Neural crest cell (in vitro differentiated cells): ENCODE results near the gene C9orf43. TPM values are rescaled to one million over a fixed set of nuclear protein-coding genes. Genes with fewer than 3 reads are reported as not detected.

Experiments
- DNase-seq: peaks from one replicate; pipeline ENCODE4 v3.0.0; 2021; ENCODE audit warnings: low read depth, mixed read lengths, low spot score
- H3K27ac Mint-ChIP-seq: one replicate; pipeline ENCODE4 v1.8.0; 2021; ENCODE audit warnings: mild to moderate bottlenecking, mixed read lengths; ENCODE audit not compliant: unreplicated experiment
- H3K27me3 Mint-ChIP-seq: 2 replicates; pipeline ENCODE4 v1.8.0; 2021; ENCODE audit warnings: low read depth, mild to moderate bottlenecking, mixed read lengths
- H3K36me3 Mint-ChIP-seq: 2 replicates; pipeline ENCODE4 v1.8.0; 2021; ENCODE audit warnings: low read depth, mild to moderate bottlenecking, mixed read lengths
- H3K4me1 Mint-ChIP-seq: 2 replicates; pipeline ENCODE4 v1.8.0; 2021; ENCODE audit warnings: mixed read lengths
- H3K4me3 Mint-ChIP-seq: one replicate; pipeline ENCODE4 v1.8.0; 2021; ENCODE audit warnings: mild to moderate bottlenecking, mixed read lengths
- H3K9me3 Mint-ChIP-seq: 2 replicates; pipeline ENCODE4 v1.8.0; 2021; ENCODE audit warnings: mixed read lengths
- total RNA-seq: library from RNA; stranded (reverse); gene quantifications from 2 replicates; pipeline ENCODE4 v1.2.1, GENCODE V29; 2021
- TF ChIP-seq, protein P1 (sequence below): fragments of 200-600 bp; sonication (generic); conservative IDR thresholded peaks from 2 replicates; pipeline ENCODE4 v1.5.0; 2021; ENCODE audit warnings: antibody characterized with exemption, mild to moderate bottlenecking

The C9orf43 gene
- total RNA-seq, 1 donor from 2014 or later = 0.77 TPM

DNA sequence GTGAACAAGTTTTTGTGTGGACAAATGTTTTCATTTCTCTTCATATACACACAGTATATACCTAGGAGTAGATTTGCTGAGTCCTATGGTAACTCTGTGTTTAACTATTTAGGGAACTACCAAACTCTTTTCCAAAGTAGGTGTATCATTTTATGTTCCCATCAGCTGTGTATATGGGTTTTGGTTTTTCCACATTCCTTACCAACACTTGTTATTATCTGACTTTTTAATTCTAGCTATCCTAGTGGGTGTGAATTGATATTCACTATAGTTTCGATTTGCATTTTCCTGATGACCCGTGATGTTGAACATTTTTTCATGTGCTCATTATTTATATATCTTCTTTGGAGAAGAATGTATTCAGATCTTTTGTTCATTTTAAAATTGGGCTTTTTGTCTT lies 56.6 kb downstream of the C9orf43 start:
- peaks cover 7% of the 10 kb centered on the region for H3K36me3 Mint-ChIP-seq
- no peak overlapping the region for H3K27ac Mint-ChIP-seq
- peaks cover 36% of the 10 kb centered on the region for H3K4me1 Mint-ChIP-seq
- TF ChIP-seq, protein P1, sequence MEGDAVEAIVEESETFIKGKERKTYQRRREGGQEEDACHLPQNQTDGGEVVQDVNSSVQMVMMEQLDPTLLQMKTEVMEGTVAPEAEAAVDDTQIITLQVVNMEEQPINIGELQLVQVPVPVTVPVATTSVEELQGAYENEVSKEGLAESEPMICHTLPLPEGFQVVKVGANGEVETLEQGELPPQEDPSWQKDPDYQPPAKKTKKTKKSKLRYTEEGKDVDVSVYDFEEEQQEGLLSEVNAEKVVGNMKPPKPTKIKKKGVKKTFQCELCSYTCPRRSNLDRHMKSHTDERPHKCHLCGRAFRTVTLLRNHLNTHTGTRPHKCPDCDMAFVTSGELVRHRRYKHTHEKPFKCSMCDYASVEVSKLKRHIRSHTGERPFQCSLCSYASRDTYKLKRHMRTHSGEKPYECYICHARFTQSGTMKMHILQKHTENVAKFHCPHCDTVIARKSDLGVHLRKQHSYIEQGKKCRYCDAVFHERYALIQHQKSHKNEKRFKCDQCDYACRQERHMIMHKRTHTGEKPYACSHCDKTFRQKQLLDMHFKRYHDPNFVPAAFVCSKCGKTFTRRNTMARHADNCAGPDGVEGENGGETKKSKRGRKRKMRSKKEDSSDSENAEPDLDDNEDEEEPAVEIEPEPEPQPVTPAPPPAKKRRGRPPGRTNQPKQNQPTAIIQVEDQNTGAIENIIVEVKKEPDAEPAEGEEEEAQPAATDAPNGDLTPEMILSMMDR = no peak
- DNase-seq = no peak
- peaks cover 11% of the 10 kb centered on the region for H3K9me3 Mint-ChIP-seq
- H3K27me3 Mint-ChIP-seq = peaks cover 14% of the 10 kb centered on the region
- H3K4me3 Mint-ChIP-seq = no peak overlapping the region

DNA sequence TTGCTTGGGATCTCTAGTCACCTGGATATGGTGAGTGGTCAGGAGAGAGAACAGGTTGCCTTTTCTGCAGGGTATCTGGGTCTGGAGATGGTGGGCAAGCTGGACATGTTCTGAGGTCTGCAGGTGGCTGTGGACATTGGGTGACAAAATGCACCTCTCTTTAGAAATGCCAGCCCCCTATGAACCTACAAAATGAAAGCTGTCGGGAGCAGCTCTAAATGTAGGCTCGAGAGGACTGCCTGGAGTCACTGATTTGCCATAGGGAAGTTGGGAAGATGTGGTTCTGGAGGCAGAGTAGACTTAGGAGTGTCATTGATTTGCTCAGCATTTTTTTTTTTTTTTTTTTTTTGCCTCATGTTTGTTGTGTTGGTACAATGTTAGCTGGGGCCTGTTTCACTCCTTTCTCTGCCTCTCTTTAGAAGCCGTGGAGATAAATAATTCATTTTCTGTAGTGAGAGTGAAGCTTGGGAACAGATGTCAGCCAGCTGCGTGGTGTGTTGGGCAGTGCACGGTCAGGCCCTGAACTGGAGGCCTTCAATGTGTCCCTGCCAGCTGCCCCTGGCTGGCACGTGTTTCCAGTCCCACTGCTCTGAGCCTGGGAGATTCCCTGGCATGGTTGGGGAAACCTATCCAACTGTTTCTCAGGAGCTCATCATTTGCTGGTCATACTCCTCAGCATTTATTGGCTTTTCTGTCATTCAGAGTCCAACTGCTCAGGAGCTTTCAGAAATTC lies 58.3 kb downstream of the C9orf43 start:
- TF ChIP-seq, protein P1 = no peak
- Mint-ChIP-seq H3K27ac (peak overlapping the region; percentile 71), H3K36me3 (peaks cover 7% of the 10 kb centered on the region), H3K4me3 (no peak overlapping the region), H3K27me3 (peaks cover 7% of the 10 kb centered on the region), H3K9me3 (peaks cover 11% of the 10 kb centered on the region), H3K4me1 (peaks cover 29% of the 10 kb centered on the region)
- no peak for DNase-seq

DNA sequence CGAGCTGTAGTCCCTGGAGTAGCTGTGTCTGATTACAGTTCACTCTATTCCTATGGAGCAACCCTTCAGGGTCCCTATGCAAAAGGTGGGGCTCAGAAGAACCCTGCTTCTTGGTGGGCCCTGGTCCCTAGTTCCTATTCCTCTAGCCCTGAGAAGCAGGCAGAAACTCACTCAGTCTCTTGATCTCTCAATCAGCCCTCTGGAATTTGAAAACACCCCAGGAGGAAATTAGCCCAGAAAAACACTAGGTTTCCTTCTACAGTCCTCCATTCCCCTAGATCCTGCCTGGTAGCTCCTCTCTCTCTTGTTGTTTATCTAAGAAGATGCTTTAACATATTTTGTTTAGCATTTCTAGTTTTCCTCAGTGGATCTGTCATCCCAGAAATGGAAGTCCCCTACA lies 60.6 kb downstream of the C9orf43 start:
- TF ChIP-seq, protein P1 = no peak
- no peak for DNase-seq
- Mint-ChIP-seq H3K36me3 (peaks cover 7% of the 10 kb centered on the region), H3K4me3 (no peak overlapping the region), H3K27ac (no peak overlapping the region), H3K9me3 (peaks cover 11% of the 10 kb centered on the region), H3K4me1 (peaks cover 11% of the 10 kb centered on the region), H3K27me3 (no peaks in the 10 kb centered on the region)

DNA sequence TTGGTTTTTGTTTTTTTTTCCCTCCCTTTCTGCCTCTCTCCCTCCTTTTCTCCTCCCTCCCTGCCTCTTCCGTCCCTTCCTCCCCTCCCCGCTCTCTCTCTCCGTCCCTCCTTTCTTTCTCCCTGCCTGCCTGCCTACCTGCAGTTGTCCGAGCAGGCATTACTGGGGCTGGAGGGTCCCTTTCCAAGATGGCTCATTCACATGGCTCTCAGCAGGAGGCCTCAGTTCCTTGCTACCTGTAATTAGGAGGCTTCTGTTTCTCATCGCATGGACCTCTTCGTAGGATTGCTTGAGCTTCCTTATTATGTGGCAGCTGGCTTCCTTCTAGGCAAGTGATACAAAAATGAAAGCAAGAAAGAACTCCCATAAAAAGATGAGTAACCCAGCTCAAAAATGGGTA lies 61.0 kb downstream of the C9orf43 start:
- H3K27ac Mint-ChIP-seq = no peak overlapping the region

DNA sequence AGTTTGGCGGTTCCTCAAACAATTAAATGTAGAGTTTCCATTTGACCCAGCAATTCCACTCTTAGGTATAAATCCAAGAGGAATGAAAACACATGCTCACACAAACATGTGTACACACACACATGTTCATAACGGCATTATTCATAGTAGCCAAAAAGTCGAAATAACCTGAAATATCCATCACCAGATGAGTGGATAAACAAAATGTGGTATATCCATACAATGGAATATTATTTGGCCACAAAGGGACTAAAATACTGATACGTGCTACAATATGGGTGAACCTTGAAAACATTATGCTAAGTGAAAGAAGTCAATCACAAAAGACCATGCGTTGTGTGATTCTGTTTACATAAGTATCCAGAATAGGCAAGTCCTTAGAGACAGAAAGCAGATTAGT lies 61.7 kb downstream of the C9orf43 start:
- H3K27me3 Mint-ChIP-seq = no peaks in the 10 kb centered on the region
- no peak overlapping the region for H3K4me3 Mint-ChIP-seq
- H3K4me1 Mint-ChIP-seq = peaks cover 11% of the 10 kb centered on the region
- peaks cover 6% of the 10 kb centered on the region for H3K9me3 Mint-ChIP-seq
- no peak for DNase-seq
- H3K27ac Mint-ChIP-seq = no peak overlapping the region
- TF ChIP-seq, protein P1 = no peak
- peaks cover 6% of the 10 kb centered on the region for H3K36me3 Mint-ChIP-seq

More for the DNA sequence above, 61.0 kb downstream of the C9orf43 start:
- Mint-ChIP-seq H3K9me3 (peaks cover 11% of the 10 kb centered on the region), H3K27me3 (no peaks in the 10 kb centered on the region), H3K4me3 (no peak overlapping the region), H3K4me1 (peaks cover 9% of the 10 kb centered on the region), H3K36me3 (peaks cover 7% of the 10 kb centered on the region)
- no peak for DNase-seq
- TF ChIP-seq, protein P1 = no peak
